ENCODE measurements around the gene NAGA. TPM values are rescaled to one million over a fixed set of nuclear protein-coding genes. Genes with fewer than 3 reads are reported as not detected.
"Not testable (repeated sequence)": the region's sequence is repeated elsewhere in the genome, so short reads cannot be mapped to it uniquely, and the experiment has no call there.

NAGA gene
- total and polyA plus RNA-seq, 2 donors (not counting 1 experiment from before 2014, with no cell fraction given) = 13.2 to 20.2 TPM

- no peak overlapping the region for H3K9ac ChIP-seq (ENCODE audit: low read length)
- peak overlapping the region; percentile 61 for H3K27ac Mint-ChIP-seq
- ATAC-seq (ENCODE audit: low read depth) (no peak), DNase-seq (no peak)
- WGBS (ENCODE audit: insufficient coverage) = 83% methylated on average over 8 of the region's 8 CpGs
- peaks cover 0 to 5% of the 10 kb centered on the region in 2 experiments for H3K36me3 ChIP-seq (replicated peaks in 1 of 2; ENCODE audit: control extremely low read depth in 1 of 2, control insufficient read depth in 1 of 2, extremely low read depth in 1 of 2, insufficient read depth in 2 of 2, low read length in 1 of 2)
- H4K20me1 ChIP-seq (ENCODE audit: control insufficient read depth, insufficient read depth, low read length, poor library complexity, severe bottlenecking) = no peaks in the 10 kb centered on the region
- no peak overlapping the region for H3K4me3 ChIP-seq (ENCODE audit: control extremely low read depth in 1 of 5, extremely low read depth in 1 of 5, insufficient read depth in 1 of 5, low read depth in 2 of 5, low read length in 4 of 5)
- H2AFZ ChIP-seq (ENCODE audit: insufficient read depth, low read depth, low read length, poor library complexity, severe bottlenecking) = no peak overlapping the region
- H3K27ac ChIP-seq (ENCODE audit: low read length in 2 of 2) = no peak overlapping the region
- H3K9me3 ChIP-seq (ENCODE audit: control extremely low read depth in 1 of 3, control insufficient read depth in 2 of 3, insufficient read depth in 1 of 3, low read length in 2 of 3) = no peaks in the 10 kb centered on the region
- CTCF ChIA-PET = no interaction called here
- peaks cover 46% of the 10 kb centered on the region for H3K4me1 Mint-ChIP-seq
- no peaks in the 10 kb centered on the region for H3K9me3 Mint-ChIP-seq (ENCODE audit: insufficient read depth)
- H3K4me3 Mint-ChIP-seq = peak overlapping the region; percentile 80
- peaks cover 4% of the 10 kb centered on the region for H3K79me2 ChIP-seq (ENCODE audit: control insufficient read depth, insufficient read depth, low read length)
- POLR2A ChIA-PET = no interaction called here
- H3K4me1 ChIP-seq (ENCODE audit: control insufficient read depth in 2 of 2, insufficient read depth in 2 of 2, low read length in 2 of 2) = peaks cover 20 to 34% of the 10 kb centered on the region in 2 donors
- intact Hi-C loops (cut with micrococcal nuclease) = loop anchor here (5.0 kb wide), 5 partner anchors 40 to 690 kb away; partner anchors contain the start of genes MEI1 and TEF
- no peak overlapping the region for H3K4me2 ChIP-seq (replicated peaks; ENCODE audit: low read depth, low read length, poor library complexity, severe bottlenecking)
- H3K27me3 Mint-ChIP-seq = no peaks in the 10 kb centered on the region
- no peak for TF ChIP-seq EZH2 (IDR thresholded peaks at IDR 0.05; ENCODE audit: borderline replicate concordance, insufficient read depth, low read depth, low read length, poor library complexity, severe bottlenecking)
- no peak for TF ChIP-seq CTCF (IDR thresholded peaks at IDR 0.05)
- no peaks in the 10 kb centered on the region for H3K27me3 ChIP-seq (replicated peaks in 1 of 4; ENCODE audit: control extremely low read depth in 1 of 4, control insufficient read depth in 3 of 4, insufficient read depth in 4 of 4, low read length in 3 of 4)
Measured at GRCh38 chr22:42072606-42073330, 2.2 kb upstream of the NAGA start.

GRCh38 chr22:42071508-42071907, 896 bp upstream of the NAGA start:
- Histone ChIP-seq H3K4me3 (ENCODE audit: control extremely low read depth in 1 of 5, extremely low read depth in 1 of 5, insufficient read depth in 1 of 5, low read depth in 2 of 5, low read length in 4 of 5) (peak overlapping the region in 1 of 5 experiments; percentile 80), H3K4me1 (ENCODE audit: control insufficient read depth in 2 of 2, insufficient read depth in 2 of 2, low read length in 2 of 2) (peaks cover 20 to 34% of the 10 kb centered on the region in 2 donors), H2AFZ (ENCODE audit: insufficient read depth, low read depth, low read length, poor library complexity, severe bottlenecking) (peak overlapping the region; percentile 95), H3K4me2 (replicated peaks; ENCODE audit: low read depth, low read length, poor library complexity, severe bottlenecking) (peak overlapping the region; percentile 95)
- H4K20me1 ChIP-seq (ENCODE audit: control insufficient read depth, insufficient read depth, low read length, poor library complexity, severe bottlenecking); H3K9ac ChIP-seq (ENCODE audit: low read length); DNase-seq; ATAC-seq (ENCODE audit: low read depth); H3K27me3 Mint-ChIP-seq; H3K36me3 ChIP-seq (replicated peaks in 1 of 2; ENCODE audit: control extremely low read depth in 1 of 2, control insufficient read depth in 1 of 2, extremely low read depth in 1 of 2, insufficient read depth in 2 of 2, low read length in 1 of 2); H3K9me3 Mint-ChIP-seq (ENCODE audit: insufficient read depth); H3K27ac ChIP-seq (ENCODE audit: low read length in 2 of 2); H3K9me3 ChIP-seq (ENCODE audit: control extremely low read depth in 1 of 3, control insufficient read depth in 2 of 3, insufficient read depth in 1 of 3, low read length in 2 of 3); H3K79me2 ChIP-seq (ENCODE audit: control insufficient read depth, insufficient read depth, low read length); H3K27me3 ChIP-seq (replicated peaks in 1 of 4; ENCODE audit: control extremely low read depth in 1 of 4, control insufficient read depth in 3 of 4, insufficient read depth in 4 of 4, low read length in 3 of 4): not testable (repeated sequence)
- Mint-ChIP-seq H3K4me3 (peak overlapping the region; percentile 93), H3K4me1 (peaks cover 46% of the 10 kb centered on the region), H3K27ac (peak overlapping the region; percentile 94)
- CTCF ChIA-PET = interaction anchor here (1.4 to 2.3 kb wide), 2 partner anchors 20 to 73 kb away, joined by 6 to 7 read pairs; partner anchors contain the start of genes NDUFA6 and WBP2NL
- POLR2A ChIA-PET = interaction anchor here (0.6 to 2.8 kb wide), 2 partner anchors 8 to 73 kb away, joined by 3 to 17 read pairs; partner anchors contain the start of genes SMDT1 and WBP2NL
- intact Hi-C loops (cut with micrococcal nuclease) = loop anchor here (5.0 kb wide), 5 partner anchors 39 to 689 kb away; partner anchors contain the start of genes MEI1 and TEF
- 90% methylated on average over 7 of the region's 7 CpGs for WGBS (ENCODE audit: insufficient coverage)
